HUES64 (cell line): ENCODE measurements around the gene PIGM.

ENCODE experiments used
- H3K27ac ChIP-seq: 2 replicates; pipeline ENCODE4 v1.7.0; 2013; ENCODE audit warnings: low read depth, low read length, inconsistent platforms
- H3K27me3 ChIP-seq: 2 replicates; pipeline ENCODE4 v1.6.1; 2013; ENCODE audit warnings: mild to moderate bottlenecking, low read length; ENCODE audit not compliant: insufficient read depth
- H3K36me3 ChIP-seq: 2 replicates; pipeline ENCODE4 v1.6.1; 2013; ENCODE audit warnings: mild to moderate bottlenecking, low read length; ENCODE audit not compliant: insufficient read depth
- H3K4me1 ChIP-seq: 2 replicates; pipeline ENCODE4 v1.6.1; 2013; ENCODE audit warnings: mild to moderate bottlenecking, low read length, moderate library complexity; ENCODE audit not compliant: insufficient read depth
- H3K4me3 ChIP-seq: 2 replicates; pipeline ENCODE4 v1.5.1; 2013; ENCODE audit warnings: mild to moderate bottlenecking, low read length, moderate library complexity
- H3K9ac ChIP-seq: 2 replicates; pipeline ENCODE4 v1.6.1; 2013; ENCODE audit warnings: mild to moderate bottlenecking, low read depth, low read length
- H3K9me3 ChIP-seq: 2 replicates; pipeline ENCODE4 v1.6.1; 2013; ENCODE audit warnings: low read depth, low read length; ENCODE audit not compliant: insufficient read depth
- WGBS: fragments of 150-250, 120-280 bp; methylation state at CpG from one replicate; pipeline ENCODE4 v1.1.7; 2013; ENCODE audit warnings: missing lambda C conversion rate; 5-methylcytosine and 5-hydroxymethylcytosine counted together

The PIGM gene

GRCh38 chr1:159985473-159985872 is 46.3 kb downstream of the PIGM start:
- H3K4me3 ChIP-seq = no peak overlapping the region
- WGBS = 91% methylated on average over 6 of the region's 6 CpGs
- no peak overlapping the region for H3K9ac ChIP-seq
- no peaks in the 10 kb centered on the region for H3K27me3 ChIP-seq
- no peaks in the 10 kb centered on the region for H3K36me3 ChIP-seq
- no peak overlapping the region for H3K27ac ChIP-seq
- H3K4me1 ChIP-seq = no peaks in the 10 kb centered on the region
- no peaks in the 10 kb centered on the region for H3K9me3 ChIP-seq

- no peaks in the 10 kb centered on the region for H3K27me3 ChIP-seq
- no peak overlapping the region for H3K27ac ChIP-seq
- H3K4me1 ChIP-seq = no peaks in the 10 kb centered on the region
- no peaks in the 10 kb centered on the region for H3K9me3 ChIP-seq
- no peaks in the 10 kb centered on the region for H3K36me3 ChIP-seq
- H3K9ac ChIP-seq = no peak overlapping the region
- WGBS = 75% methylated on average over 5 of the region's 5 CpGs
- H3K4me3 ChIP-seq = no peak overlapping the region
Measured at GRCh38 chr1:159983681-159984080, 48.1 kb downstream of the PIGM start.

GRCh38 chr1:159982280-159982679 is 49.5 kb downstream of the PIGM start:
- Histone ChIP-seq H3K4me3 (no peak overlapping the region), H3K27me3 (no peaks in the 10 kb centered on the region), H3K9me3 (no peaks in the 10 kb centered on the region), H3K36me3 (no peaks in the 10 kb centered on the region), H3K9ac (no peak overlapping the region), H3K4me1 (no peaks in the 10 kb centered on the region), H3K27ac (no peak overlapping the region)
- WGBS = 94% methylated on average over 4 of the region's 6 CpGs

GRCh38 chr1:159981351-159982055 is 50.3 kb downstream of the PIGM start:
- Histone ChIP-seq H3K27ac (no peak overlapping the region), H3K4me1 (no peaks in the 10 kb centered on the region), H3K36me3 (no peaks in the 10 kb centered on the region), H3K9me3 (no peaks in the 10 kb centered on the region), H3K4me3 (no peak overlapping the region), H3K9ac (no peak overlapping the region), H3K27me3 (no peaks in the 10 kb centered on the region)
- WGBS = 88% methylated on average over 6 of the region's 6 CpGs

- H3K27ac ChIP-seq = no peak overlapping the region
- H3K9me3 ChIP-seq = no peaks in the 10 kb centered on the region
- no peaks in the 10 kb centered on the region for H3K27me3 ChIP-seq
- H3K4me1 ChIP-seq = no peaks in the 10 kb centered on the region
- H3K36me3 ChIP-seq = no peaks in the 10 kb centered on the region
- no peak overlapping the region for H3K4me3 ChIP-seq
- no peak overlapping the region for H3K9ac ChIP-seq
- WGBS = 95% methylated on average over 7 of the region's 7 CpGs
Measured at GRCh38 chr1:159980786-159981185, 51.0 kb downstream of the PIGM start.

GRCh38 chr1:159980076-159980475 is 51.7 kb downstream of the PIGM start:
- no peaks in the 10 kb centered on the region for H3K4me1 ChIP-seq
- 70% methylated on average over 6 of the region's 6 CpGs for WGBS
- no peak overlapping the region for H3K4me3 ChIP-seq
- H3K27ac ChIP-seq = no peak overlapping the region
- no peaks in the 10 kb centered on the region for H3K36me3 ChIP-seq
- H3K9me3 ChIP-seq = no peaks in the 10 kb centered on the region
- H3K9ac ChIP-seq = no peak overlapping the region
- 0 out of 2 replicates have a peak, but pooled peaks cover 3% of the 10 kb centered on the region for H3K27me3 ChIP-seq

GRCh38 chr1:159979257-159979656 is 52.5 kb downstream of the PIGM start:
- Histone ChIP-seq H3K4me1 (no peaks in the 10 kb centered on the region), H3K36me3 (no peaks in the 10 kb centered on the region), H3K9me3 (no peaks in the 10 kb centered on the region), H3K4me3 (no peak overlapping the region), H3K27me3 (0 out of 2 replicates have a peak, but pooled peaks cover 3% of the 10 kb centered on the region), H3K9ac (no peak overlapping the region), H3K27ac (no peak overlapping the region)
- 79% methylated on average over 2 of the region's 3 CpGs for WGBS

- Histone ChIP-seq H3K9me3 (no peaks in the 10 kb centered on the region), H3K4me1 (no peaks in the 10 kb centered on the region), H3K27ac (no peak overlapping the region), H3K4me3 (no peak overlapping the region), H3K27me3 (0 out of 2 replicates have a peak, but pooled peaks cover 3% of the 10 kb centered on the region), H3K36me3 (no peaks in the 10 kb centered on the region), H3K9ac (no peak overlapping the region)
- 87% methylated on average over 2 of the region's 2 CpGs for WGBS
Measured at GRCh38 chr1:159978107-159978398, 53.7 kb downstream of the PIGM start.

- WGBS = 90% methylated on average over 6 of the region's 6 CpGs
- H3K27ac ChIP-seq = no peak overlapping the region
- no peaks in the 10 kb centered on the region for H3K36me3 ChIP-seq
Measured at GRCh38 chr1:159977364-159978106, 54.3 kb downstream of the PIGM start.

More at GRCh38 chr1:159977364-159978106, 54.3 kb downstream of the PIGM start:
- Histone ChIP-seq H3K9me3 (no peaks in the 10 kb centered on the region), H3K27me3 (0 out of 2 replicates have a peak, but pooled peaks cover 3% of the 10 kb centered on the region), H3K4me1 (no peaks in the 10 kb centered on the region), H3K9ac (no peak overlapping the region), H3K4me3 (no peak overlapping the region)
